Colon (tissue), 2 donors: ENCODE results near the gene TOP3A.

ENCODE experiments used
- FAIRE-seq: peaks from 2 replicates; lab custom pipeline; 2012; peaks lifted over from hg19 to GRCh38; lab: Jason Lieb, UNC
- donor health status: control.
- donor health status: control.

TOP3A gene

DNA sequence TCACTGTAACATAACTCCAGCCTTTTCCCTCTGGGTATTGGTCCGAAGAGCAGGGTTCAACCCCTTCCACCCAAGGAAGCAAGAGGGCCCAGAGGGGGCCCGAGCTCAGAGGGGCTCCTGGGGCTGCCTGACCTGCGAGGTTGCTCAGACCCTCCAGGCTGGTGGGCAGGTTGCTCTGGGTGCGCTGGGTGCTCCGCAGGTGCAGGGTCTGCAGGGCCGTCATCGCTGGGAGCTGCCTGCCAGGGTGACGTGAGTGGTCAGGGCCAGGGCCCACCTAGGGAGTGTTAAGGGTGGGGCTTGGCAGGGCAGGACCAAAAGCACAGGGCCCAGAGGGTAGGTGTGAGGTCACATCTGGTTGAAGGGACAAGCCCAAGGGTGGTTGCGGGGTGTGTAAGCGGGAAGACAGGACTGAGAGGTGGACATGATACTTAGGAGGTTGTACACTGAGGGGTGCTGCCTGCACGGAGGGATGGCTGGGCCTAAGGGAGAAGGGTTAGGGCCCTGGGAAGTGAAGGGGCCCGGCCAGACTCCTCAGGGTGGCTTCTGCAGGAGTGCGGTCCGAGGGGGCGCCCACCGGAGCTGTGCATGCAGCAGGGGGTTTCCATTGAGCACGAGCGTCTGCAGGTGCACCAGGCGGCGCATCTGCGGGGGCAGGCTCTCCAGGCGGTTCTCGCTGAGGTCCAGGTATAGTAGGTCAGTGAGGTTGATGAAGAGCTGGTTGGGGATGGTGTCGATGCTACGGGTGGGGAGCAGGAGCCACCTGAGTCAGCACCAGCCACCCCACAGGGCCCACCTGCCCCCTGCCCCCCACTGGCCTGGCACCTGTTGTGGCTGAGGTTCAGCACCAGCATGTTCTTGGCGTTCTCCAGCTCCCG, 60.6 kb downstream of the TOP3A start:
- FAIRE-seq = no peak

DNA sequence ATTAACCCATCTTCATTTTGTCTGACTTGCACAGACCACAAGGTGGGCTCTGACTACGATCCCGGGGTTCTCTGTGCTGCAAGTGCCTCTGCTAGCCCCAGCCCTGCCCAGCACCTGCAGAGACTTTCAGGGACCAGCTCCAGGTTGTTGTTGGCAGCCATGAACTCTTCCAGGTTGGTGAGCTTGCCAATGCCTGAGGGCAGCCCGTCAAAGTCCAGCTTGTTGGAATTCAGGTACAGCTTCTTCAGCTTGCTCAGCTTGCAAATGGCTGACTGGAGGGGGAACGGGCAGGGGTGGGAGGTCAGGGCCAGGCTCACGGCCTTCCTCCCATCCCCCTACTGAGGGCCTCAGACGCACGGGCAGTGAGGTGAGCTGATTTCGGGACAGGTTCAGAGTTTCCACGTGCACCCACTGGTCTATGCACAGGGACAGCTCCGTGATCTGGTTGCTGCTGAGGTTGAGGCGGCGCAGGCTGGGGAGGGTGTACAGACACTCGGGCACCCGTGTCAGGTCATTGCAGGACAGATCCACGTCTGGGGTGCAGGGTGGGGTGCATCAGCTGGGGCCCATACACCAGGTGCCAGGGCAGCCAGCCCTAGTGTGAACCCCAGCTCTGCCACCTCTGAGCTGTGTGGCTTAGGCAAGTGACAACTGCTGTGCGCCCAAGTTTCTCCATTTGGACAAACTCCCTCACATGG, 61.5 kb downstream of the TOP3A start:
- no peak for FAIRE-seq

DNA sequence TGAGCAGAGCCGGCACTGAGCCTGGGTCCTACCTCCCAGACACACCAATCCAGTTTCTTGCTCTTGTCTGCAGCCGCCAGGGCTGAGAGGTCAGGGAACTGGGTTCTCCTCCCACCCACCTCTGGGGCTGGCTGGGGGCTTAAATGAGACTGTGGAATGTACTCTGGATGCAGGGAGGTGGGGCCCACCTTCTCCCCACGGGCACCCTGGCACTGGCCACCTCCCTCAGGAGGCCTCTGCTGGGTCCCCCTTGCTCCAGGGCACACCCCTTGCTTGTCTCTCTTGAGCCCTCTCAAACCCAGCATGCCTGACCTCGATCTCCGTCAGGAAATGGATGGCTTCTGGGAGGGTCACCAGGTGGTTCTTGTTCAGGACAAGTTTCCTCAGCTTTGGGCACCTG, 62.6 kb downstream of the TOP3A start:
- FAIRE-seq = no peak

DNA sequence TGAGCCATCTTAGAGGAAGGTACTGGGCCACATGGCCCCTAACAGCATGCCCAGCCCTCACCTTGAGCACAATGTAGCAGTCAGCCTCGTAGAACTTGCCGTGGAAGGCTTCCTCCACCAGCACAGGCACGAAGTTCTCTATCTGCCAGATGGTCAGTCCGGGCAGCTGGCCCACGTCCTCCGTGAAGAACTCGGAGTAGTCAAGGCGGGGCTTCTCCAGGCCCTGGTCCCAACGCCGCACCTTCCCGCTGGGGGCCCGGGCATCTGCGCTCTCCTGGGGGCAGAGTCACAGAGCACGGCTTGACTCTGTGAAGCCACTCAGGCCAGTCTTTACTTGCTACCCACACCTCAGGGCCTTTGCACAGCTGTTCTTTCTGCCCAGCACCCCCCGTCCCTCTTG, 63.6 kb downstream of the TOP3A start:
- no peak for FAIRE-seq

DNA sequence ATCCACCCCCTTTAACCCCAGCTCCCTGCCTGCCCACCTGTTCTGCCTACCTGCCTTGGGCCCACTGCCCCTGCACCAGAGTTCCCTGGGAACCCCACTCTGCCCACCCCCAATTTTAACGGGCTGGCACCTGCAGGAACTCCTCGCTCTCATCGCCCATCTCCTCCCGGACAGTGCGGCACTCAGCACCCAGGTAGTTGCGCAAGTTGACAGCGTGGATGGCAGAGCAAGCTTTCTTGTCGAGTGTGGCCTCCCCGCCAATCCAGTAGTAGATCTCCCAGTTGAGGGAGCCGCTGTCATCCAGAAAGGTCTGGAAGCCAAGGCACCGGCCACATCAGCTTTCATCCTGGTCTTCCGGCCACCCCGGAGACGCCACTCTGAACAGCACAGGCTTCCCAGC, 64.1 kb downstream of the TOP3A start:
- FAIRE-seq = no peak

DNA sequence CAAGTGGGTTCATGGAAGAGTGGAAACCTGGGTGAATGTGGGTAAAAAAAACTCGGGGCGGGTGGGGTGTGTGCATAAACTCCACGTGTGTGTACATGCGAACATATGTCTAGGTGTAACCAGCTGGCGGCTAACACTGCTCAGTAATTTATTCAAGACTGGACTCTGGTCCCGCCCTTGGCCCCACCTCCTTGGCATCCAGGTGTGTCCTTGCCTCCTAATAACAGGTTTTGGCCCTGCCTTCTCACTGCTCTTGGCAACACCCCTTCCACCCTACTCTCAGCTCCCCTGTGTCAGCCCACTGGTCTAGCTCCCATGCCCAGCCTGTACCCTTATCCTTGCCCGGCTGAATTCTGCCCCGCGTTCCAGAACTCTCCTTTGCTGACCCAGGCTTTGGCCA, 64.5 kb downstream of the TOP3A start:
- no peak for FAIRE-seq

DNA sequence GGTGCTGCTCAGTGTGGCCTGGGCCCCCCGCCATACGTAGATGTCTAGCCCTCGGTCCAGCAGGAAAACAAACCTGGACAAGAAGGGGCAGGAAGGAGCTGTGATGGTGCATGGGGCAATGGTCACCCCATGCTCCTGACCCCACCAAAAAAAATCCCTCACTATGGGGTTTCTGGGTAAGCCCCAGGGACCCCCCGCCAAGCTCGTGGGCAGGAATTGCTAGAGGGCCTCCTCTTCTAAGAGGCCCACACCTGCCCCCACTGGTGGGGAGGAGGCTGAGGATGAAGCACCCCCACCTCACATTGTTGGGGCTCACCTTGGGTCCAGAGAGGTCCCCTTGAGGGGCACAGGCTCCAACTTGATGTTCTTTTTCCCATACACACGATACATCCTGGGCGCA, 66.0 kb downstream of the TOP3A start:
- no peak for FAIRE-seq

DNA sequence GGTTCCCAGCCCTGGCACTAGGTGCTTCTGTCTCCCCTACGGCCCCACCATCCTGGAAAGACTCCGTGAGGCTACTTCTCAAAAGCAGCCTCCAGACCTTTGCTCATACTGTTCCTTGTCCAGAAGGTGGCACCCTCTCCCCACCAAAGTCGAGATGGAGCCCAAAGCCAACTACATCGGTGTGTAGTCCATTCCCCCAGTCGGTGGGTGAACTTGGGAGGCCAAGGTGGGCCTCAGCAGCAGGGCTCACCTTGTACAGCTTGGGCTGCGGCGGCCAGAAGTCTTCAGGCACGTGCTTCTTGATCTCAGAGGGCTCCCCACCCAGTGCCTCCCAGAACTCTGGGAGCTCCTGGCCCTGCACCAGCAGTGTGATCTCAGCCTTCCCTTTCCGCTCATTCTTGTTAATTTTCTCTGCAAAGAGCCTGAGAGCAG, 66.5 kb downstream of the TOP3A start:
- no peak for FAIRE-seq

DNA sequence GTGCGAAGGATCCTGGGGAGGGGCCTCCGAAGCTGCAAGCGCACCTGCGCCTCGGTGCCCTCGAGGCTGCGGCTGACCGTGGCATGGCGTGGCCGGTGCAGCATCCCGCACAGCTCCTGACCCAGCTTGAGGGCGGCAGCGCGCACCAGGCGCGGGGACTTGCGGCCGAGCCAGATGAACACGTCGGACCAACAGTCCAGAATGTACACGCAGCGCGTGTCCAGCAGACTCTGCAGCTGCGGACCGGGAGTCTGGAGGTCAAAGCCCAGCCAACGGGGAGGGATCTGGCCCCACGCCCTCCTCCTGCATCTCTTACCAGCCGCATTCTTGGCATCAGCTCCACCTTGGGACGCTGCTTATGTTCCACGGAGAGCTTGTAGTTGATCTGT, 67.2 kb downstream of the TOP3A start:
- FAIRE-seq = no peak

DNA sequence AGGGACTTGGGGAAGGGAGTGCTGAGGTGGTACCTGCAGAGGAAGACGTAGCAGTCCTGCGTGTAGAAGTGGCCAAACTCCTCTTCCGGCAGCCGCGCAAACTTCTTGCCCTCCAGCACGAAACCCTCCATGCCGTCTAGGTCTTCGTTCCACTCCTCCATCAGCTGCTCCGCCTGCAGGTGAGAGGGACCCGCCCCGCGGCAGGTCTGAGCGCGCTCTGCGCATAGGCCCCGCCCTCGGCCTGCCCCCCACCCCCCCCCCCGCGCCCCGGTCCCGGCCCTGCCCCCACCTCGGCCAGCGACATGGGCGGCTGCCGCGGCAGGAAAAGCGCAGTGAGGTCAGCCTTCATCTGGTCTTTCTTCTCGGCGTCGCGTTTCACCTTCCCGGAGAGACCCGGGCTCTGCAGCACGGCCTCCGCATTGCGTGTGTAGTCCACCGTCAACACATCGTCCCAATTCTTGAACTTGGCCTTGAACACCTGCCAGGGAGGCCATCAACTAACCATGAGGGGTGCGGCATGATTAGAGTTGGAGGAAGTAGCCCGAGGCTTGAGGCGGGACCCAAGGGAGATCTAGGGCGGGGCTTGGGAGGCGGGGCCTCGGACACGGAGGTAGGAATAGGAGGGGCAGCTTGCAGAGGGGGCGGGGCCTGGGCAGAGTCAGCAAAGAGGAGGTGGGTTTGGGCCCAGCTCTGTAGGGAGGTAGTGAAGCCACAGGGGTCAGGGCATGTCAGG, 67.7 kb downstream of the TOP3A start:
- FAIRE-seq = no peak

DNA sequence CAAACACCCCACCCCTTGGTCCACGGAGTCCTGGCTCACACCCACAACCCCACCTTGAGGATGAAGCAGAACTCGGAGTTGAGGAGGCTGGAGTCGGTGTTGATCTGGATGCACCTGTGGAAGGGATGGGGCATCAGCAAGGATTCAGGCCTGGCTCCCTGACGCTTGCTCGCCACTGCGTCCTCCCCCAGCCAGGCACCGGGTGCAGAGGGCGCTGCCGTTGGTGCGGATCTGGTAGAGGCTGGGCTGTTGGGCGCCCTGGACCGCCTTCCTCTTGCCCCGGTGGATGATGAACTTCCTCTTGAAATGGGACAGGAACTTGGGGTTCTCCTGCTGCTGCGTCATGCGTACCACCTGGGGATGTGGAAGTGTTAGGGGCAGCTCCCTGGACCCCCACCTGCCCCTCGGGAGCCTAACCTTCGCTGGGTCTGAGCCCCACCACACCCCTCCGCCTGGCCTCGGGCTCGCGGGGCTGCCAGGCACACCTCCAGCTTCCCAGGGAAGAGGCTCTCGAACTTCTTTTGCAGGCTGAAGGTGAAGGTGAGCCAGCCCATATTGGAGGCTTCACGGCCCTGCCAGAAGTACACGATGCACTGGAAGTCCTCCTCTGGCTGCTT, 68.6 kb downstream of the TOP3A start:
- FAIRE-seq = no peak

DNA sequence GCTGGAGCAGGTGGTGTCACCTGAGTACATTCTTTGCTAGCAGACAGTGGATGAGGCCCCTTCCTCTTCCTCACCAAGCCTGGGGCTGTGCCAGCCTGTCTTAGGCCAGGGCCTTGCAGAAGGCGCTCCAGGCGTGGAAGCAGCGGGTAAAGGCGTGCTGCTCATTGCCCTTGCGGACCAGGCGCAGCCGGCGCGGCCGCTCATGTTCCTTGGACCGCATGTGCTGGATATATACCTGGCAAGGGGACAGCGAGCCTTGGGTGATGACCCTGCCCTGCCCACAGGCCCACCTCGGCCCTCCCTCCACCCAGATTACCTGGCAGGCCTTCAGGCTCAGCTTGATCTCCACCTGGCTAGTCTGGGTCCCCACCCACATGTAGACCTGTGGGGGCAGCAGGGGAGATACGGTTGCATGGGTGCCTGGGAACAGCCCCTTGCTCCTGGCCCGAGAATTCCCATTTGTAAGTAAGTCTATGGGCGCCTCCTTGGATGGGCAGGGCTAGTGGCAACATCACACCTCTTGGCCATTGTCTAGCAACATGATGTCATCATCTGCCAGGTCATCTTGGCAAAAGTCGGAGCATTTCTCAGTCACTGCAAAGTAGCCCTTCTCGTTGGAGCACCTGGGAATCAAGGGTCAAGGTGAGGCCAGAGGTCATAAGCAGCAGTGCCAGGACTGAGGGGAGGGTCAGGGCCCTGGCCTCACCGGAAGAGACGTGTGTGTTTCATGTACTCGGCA, 69.6 kb downstream of the TOP3A start:
- no peak for FAIRE-seq

DNA sequence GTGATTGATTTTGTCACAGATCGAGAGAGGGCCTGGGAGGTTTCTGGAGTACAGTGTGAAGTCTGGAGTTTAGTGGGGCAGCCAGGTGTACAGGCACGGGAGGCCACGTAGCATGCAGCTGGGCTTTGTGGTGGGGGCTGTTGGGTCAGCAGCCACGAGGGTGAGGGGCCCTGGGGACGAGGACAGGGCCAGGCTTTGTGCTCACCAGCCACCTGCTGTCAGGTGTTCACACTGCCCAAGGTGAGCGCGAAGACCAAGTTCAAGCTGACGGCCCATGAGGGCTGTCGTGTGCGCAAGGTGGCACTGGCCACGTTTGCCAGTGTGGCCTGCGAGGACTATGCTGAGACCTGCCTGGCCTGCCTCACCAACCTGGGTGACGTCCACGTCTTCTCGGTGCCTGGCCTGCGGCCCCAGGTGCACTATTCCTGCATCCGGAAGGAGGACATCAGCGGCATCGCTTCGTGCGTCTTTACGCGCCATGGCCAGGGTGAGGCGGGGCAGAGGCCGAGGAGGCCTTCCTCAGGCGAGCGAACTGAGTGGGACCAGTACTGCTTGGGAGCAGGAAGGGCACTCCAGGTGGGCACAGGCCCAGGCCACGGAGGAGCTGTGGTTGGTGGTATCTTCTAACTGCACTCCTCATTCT, 73.4 kb downstream of the TOP3A start:
- no peak for FAIRE-seq

DNA sequence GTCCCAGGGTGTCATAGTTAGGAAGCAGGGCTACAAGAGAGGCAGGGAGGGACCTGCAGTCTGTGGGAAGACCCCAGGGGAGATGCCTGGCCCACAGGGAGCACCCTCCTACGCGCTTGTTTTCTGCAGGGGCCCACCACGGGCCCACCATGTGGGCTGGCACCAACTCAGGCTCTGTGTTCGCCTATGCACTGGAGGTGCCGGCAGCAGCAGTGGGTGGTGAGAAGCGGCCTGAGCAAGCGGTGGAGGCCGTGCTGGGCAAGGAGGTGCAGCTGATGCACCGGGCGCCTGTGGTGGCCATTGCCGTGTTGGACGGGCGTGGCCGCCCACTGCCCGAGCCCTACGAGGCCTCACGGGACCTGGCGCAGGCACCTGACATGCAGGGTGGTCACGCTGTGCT, 74.3 kb downstream of the TOP3A start:
- FAIRE-seq = no peak

DNA sequence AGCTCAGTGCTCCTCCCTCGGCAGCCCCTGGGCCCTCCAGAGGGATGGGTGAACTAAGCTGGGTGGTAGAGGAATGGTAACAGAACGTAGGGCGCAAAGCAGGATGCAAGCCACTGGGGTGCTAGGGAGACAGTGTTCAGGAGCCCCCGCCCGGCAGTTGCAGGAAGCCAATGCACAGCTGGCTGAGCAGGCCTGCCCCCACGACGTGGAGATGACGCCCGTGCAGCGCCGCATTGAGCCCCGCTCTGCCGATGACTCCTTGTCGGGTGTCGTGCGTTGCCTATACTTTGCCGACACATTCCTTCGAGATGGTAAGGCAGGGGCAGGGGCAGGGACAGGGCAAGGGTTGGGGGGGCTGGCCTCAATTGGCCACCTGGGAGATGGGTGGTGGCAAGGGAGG, 76.5 kb downstream of the TOP3A start:
- no peak for FAIRE-seq

DNA sequence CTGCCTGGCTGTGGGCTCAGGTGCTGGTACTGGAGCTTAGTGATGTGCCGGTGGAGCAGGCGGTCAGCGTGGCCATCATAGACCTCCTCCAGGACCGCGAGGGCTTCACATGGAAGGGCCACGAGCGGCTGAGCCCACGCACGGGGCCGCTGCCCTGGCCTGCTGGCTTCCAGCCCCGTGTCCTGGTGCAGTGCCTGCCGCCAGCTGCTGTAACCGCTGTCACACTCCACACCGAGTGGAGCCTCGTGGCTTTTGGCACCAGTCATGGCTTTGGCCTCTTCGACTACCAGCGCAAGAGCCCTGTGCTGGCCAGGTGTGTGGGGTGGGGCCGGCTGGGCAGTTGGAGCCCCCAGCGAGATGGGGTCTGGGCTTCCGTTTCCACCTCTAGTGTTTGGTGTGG, 77.3 kb downstream of the TOP3A start:
- FAIRE-seq = no peak

DNA sequence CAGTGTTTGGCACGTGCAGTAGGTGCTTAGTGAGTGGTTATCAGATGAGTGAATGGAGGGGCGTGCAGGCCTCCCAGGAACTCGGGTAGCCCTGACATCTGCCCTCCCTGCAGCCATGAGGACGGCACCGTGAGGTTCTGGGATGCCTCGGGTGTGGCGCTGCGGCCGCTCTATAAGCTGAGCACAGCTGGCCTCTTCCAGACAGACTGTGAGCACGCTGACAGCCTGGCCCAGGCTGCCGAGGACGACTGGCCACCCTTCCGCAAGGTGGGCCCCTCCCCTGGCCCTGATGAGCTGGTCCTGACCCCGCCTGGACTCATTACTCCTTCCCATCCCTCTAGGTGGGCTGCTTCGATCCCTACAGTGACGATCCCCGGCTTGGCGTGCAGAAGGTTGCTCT, 78.3 kb downstream of the TOP3A start:
- FAIRE-seq = no peak

DNA sequence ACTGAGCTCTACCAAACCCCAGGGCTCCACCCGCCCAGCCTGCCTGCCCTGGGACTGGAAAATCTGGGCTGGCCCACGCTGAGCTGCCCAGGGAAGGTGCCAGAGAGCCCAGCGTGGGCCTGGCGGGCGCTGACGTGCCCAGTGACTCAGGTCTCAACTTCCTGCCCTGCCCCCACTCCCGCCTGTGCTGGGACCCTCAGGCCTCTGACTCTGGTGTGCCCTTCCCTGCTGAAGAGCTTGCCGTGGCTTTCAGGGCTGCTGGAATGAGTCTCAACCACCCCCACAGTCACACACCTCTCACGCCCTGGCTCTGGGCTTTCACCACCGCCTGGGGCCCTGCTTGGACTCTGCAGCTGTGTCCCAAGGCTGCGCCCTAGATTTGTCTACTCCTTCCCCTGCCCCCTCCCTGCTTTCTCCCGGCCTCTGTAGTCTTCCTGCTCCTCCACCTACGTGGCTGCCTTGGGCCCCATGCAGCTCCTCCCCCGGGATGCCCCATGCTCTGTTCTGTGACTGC, 79.0 kb downstream of the TOP3A start:
- no peak for FAIRE-seq

DNA sequence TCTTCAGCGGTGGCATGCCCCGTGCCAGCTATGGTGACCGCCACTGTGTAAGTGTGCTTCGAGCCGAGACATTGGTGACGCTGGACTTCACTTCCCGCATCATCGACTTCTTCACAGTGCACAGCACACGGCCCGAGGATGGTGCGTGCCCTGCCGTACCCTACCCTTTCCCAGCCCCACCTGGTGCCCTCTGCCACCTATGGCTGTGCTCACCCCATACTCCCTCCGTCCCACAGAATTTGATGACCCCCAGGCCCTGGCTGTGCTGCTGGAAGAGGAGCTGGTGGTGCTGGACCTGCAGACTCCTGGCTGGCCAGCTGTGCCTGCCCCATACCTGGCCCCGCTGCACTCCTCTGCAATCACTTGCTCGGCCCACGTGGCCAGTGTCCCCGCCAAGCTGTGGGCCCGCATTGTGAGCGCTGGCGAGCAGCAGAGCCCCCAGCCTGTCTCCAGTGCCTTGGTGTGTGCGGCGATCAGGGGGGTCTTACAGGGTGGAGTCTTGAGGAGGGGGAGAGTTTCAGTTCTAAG, 79.9 kb downstream of the TOP3A start:
- FAIRE-seq = no peak

DNA sequence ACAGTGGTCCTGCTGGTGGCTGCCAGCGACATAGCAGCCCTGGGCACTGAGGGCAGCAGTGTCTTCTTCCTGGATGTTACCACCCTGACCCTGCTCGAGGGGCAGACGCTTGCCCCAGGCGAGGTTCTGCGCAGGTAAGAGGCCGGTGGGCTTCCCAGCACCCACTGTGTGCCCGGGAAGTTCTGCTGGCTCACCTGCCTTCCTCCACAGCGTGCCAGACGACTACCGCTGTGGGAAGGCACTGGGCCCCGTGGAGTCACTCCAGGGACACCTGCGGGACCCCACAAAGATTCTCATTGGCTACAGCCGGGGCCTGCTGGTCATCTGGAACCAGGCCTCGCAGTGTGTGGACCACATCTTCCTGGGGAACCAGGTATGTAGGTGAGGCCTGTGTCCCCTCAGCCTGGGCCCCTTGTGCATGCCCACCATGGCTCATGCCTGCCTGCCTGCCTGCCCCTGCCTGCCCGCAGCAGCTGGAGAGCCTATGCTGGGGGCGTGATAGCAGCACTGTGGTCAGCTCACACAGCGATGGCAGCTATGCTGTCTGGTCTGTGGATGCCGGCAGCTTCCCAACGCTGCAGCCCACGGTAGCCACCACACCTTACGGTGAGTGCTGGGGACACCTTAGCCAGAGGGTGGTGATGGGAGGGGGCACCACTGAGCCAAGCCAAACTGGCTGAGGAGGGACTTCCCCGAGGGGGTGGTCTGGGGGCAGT, 80.8 kb downstream of the TOP3A start:
- no peak for FAIRE-seq
